ES-I3 (cell line): ENCODE data around the gene HGFAC.

ENCODE experiments used
- H3K36me3 ChIP-seq: 2 replicates; pipeline ENCODE4 v1.6.1; 2013; ENCODE audit warnings: mild to moderate bottlenecking, low read length, control low read depth, moderate library complexity; ENCODE audit not compliant: insufficient read depth
- H3K4me1 ChIP-seq: 2 replicates; pipeline ENCODE4 v1.6.1; 2013; ENCODE audit warnings: mild to moderate bottlenecking, control low read depth, low read length; ENCODE audit not compliant: insufficient read depth
- H3K9ac ChIP-seq: 2 replicates; pipeline ENCODE4 v1.6.1; 2013; ENCODE audit warnings: low read depth, mild to moderate bottlenecking, low read length, moderate library complexity
- H3K9me3 ChIP-seq: 2 replicates; pipeline ENCODE4 v1.6.1; 2013; ENCODE audit warnings: mild to moderate bottlenecking, low read length, moderate library complexity; ENCODE audit not compliant: control insufficient read depth, insufficient read depth

HGFAC gene

GRCh38 chr4:3471886-3472285, 30.1 kb downstream of the HGFAC start:
- Histone ChIP-seq H3K36me3 (no peaks in the 10 kb centered on the region), H3K4me1 (no peaks in the 10 kb centered on the region), H3K9me3 (no peaks in the 10 kb centered on the region), H3K9ac (no peak overlapping the region)

DNA sequence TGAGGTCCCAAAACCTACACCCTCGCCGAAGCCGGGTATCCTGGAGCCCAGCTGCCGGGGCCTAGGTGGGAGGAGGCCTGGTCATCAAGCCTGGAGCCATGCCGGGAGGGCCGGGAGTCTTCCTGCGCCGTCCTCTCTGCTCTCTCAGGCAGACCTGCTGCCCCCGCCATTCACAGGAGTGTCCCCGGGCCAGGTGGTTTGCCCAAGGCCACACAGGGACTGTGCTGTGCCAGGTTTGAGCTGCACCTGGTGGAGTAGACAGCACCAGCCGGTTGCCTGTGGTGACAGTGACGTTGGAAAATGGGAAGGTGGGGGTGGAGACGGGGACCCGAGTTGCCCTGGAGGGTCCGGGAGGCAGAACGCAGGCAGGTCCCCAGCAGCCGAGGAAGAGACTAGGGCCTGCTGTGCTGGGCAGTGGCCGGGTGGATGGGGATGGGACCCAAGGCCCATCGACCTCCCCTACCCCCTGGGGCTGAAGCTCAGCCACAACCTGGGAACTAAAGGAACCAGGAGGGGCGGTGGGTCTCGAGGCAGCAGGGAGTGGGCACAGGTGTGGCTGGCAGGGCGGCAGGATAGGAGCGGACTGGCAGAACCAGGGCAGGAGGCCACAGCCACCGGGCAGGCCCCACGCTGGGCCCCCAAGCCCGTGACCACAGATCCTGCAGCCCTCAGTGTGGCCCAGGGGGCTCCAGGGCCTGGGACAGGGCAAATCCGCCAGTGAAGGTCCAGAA, 30.8 kb downstream of the HGFAC start:
- no peaks in the 10 kb centered on the region for H3K36me3 ChIP-seq
- H3K9me3 ChIP-seq: no peaks in the 10 kb centered on the region
- H3K4me1 ChIP-seq: no peaks in the 10 kb centered on the region
- H3K9ac ChIP-seq: no peak overlapping the region

DNA sequence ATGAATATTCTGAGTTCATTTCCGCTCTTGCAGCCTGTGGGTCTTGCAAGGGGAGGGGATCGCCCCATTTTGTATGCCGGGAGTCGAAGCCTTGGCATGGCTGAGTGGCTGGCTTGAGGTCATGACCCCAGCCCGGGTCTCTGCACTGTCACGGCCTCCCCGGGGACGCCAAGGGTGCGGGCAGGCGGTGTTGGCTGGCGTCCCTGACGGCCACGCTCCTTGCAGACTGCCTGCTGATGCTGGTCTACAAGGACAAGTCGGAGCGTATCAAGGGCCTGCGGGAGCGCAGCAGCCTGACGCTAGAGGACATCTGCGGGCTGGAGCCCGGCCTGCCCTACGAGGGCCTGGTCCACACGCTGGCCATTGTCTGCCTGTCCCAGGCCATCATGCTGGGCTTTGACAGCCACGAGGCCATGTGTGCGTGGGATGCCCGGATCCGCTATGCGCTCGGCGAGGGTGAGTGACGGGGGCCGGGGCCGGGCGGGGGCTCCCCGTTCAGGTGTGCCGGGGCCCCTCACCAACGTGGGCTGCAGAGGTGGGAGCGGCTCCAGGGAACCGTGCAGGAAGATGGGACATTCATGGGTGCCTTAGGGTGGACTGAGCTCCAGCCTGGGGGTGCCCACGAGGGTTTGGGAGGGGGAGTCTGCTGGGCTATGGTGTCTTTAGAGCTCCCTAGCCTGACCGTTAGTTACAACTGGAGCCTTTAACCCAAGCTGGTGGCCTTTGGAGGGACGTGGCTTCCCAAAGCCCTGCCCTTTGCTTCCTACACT, 31.6 kb downstream of the HGFAC start:
- H3K4me1 ChIP-seq: no peaks in the 10 kb centered on the region
- no peaks in the 10 kb centered on the region for H3K9me3 ChIP-seq
- no peak overlapping the region for H3K9ac ChIP-seq
- no peaks in the 10 kb centered on the region for H3K36me3 ChIP-seq

- Histone ChIP-seq H3K9ac (no peak overlapping the region), H3K4me1 (no peaks in the 10 kb centered on the region), H3K9me3 (no peaks in the 10 kb centered on the region), H3K36me3 (no peaks in the 10 kb centered on the region)
Measured at GRCh38 chr4:3473996-3474765, 32.4 kb downstream of the HGFAC start.

GRCh38 chr4:3475041-3475712, 33.4 kb downstream of the HGFAC start:
- Histone ChIP-seq H3K4me1 (no peaks in the 10 kb centered on the region), H3K36me3 (no peaks in the 10 kb centered on the region), H3K9me3 (no peaks in the 10 kb centered on the region), H3K9ac (no peak overlapping the region)

GRCh38 chr4:3475713-3476260, 34.0 kb downstream of the HGFAC start:
- Histone ChIP-seq H3K9ac (no peak overlapping the region), H3K9me3 (no peaks in the 10 kb centered on the region), H3K4me1 (peaks cover 2% of the 10 kb centered on the region; the same call in 1 of the 2 replicates), H3K36me3 (no peaks in the 10 kb centered on the region)

- Histone ChIP-seq H3K9ac (no peak overlapping the region), H3K9me3 (no peaks in the 10 kb centered on the region), H3K4me1 (peaks cover 5% of the 10 kb centered on the region; the same call in 1 of the 2 replicates), H3K36me3 (no peaks in the 10 kb centered on the region)
Measured at GRCh38 chr4:3476341-3476747, 34.6 kb downstream of the HGFAC start.

DNA sequence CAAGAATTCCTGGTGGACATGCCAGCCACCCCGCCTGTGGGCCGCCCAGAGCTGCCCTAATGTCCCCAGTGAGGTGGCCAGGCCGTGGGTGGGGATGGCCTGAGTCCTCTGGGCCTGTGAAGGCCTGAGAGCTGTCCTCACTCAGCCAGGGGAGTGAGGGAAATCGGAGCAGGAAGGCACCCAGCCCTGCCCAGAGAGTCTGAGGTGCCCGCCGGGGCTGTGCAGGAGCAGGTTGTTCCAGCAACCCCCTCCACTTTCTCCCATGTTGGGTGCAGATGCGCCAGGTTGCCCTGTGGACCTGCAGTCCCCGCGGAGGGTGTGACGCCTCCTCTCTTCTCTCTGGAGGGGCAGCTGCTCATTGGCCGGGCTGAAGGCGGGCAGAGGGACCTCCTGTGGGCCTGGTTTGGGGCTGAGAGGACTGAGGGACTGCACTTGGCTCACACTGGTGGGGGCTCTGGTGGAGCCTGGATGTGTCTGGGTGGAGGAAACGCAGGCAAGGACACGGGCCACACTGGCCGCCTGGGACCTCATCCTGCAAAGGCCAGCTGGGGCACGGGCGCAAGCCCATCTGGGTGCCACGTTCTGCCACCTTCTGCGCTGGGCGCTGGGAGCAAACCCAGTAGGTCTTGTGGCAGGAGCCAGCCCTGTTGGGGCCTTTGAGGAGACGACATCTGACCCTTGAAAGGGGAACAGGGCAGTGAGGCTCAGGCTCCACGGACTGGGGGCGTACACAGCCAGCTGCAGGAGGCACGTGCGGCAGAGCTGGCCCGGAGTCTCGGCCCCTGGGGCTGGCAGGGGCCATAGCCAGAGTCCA, 35.4 kb downstream of the HGFAC start:
- no peaks in the 10 kb centered on the region for H3K36me3 ChIP-seq
- H3K9me3 ChIP-seq: no peaks in the 10 kb centered on the region
- peaks cover 8% of the 10 kb centered on the region; the same call in 1 of the 2 replicates for H3K4me1 ChIP-seq
- H3K9ac ChIP-seq: no peak overlapping the region

DNA sequence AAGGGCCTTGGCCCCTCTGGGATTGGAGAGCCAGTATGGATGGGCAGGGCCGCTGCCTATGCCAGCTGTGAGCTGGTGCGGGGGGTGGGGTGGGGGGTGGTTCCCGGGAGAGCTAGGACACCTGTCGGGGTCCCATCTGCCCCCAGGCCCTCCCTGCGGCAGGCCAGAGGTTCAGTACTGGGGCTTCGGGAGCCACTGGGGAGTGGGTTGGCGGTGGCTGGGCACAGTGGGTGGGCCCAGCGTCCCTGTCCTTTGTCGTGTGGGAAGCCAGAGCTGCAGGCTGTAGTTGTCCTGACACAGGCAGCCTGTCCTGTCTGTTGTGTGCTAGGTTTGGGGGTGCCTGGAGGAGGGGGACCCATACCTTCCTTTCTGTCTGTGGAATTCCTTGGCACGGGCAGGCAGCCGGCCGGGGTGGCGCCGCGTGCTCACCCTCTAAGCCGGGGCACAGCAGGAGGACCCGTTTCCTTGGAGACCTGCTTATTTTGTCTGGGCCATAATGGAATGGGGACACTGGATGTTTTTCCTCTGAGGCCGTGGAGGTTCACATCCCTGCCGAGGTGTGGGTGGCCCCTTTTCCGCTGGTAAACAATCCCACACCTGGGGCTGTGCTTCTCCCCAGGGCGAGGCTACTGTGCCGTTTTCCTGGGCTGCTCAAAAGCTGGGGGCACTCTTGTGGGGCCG, 36.1 kb downstream of the HGFAC start:
- Histone ChIP-seq H3K9ac (no peak overlapping the region), H3K4me1 (peaks cover 8% of the 10 kb centered on the region; the same call in 1 of the 2 replicates), H3K9me3 (no peaks in the 10 kb centered on the region)

GRCh38 chr4:3478446-3479357, 36.9 kb downstream of the HGFAC start:
- Histone ChIP-seq H3K4me1 (peaks cover 8% of the 10 kb centered on the region; the same call in 1 of the 2 replicates), H3K9me3 (no peaks in the 10 kb centered on the region), H3K36me3 (no peaks in the 10 kb centered on the region), H3K9ac (no peak overlapping the region)

More for the DNA sequence above, 36.1 kb downstream of the HGFAC start:
- no peaks in the 10 kb centered on the region for H3K36me3 ChIP-seq

- Histone ChIP-seq H3K9me3 (no peaks in the 10 kb centered on the region), H3K9ac (no peak overlapping the region), H3K4me1 (peaks cover 13% of the 10 kb centered on the region; the same call in 1 of the 2 replicates), H3K36me3 (no peaks in the 10 kb centered on the region)
Measured at GRCh38 chr4:3479358-3480101, 37.8 kb downstream of the HGFAC start.
